Stimulated activated CD8-positive, alpha-beta memory T cell treated with anti-CD3 and anti-CD28 coated beads, Interleukin-15, amount 100 ng/mL, for 24 hours (primary cell): Measurements from ENCODE around the gene ZG16.
A peak's percentile ranks its signal among the peaks of the same experiment; 100 is the strongest.
"Not testable (repeated sequence)": the region's sequence is repeated elsewhere in the genome, so short reads cannot be mapped to it uniquely, and the experiment has no call there.

ENCODE experiments used
- DNase-seq: peaks from one replicate; pipeline ENCODE4 v3.0.0-alpha.2; 2020; ENCODE audit warnings: low read depth

Gene ZG16

GRCh38 chr16:29787155-29787554 lies 9.1 kb downstream of the ZG16 start:
- DNase-seq = not testable (repeated sequence)

DNA sequence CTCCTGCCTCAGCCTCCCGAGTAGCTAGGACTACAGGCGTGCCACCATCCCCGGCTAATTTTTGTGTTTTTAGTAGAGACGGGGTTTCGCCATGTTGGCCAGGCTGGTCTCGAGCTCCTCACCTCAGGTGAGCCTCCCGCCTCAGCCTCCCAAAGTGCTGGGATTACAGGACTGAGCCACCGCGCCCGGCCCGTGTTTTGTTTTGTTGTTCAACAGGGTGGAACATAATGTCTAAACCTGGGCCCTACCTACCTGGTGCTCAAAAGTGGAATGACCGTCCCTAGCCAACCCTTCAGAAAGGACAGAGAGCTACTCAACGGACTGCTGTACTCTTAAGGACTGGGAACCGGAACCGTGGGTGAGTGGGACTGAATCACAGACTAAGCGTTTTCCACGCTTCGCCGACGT lies 11.7 kb downstream of the ZG16 start:
- DNase-seq = no peak

- peak; percentile 99 for DNase-seq
Observed at GRCh38 chr16:29790183-29790948, 12.3 kb downstream of the ZG16 start, which contains the start of gene KIF22. Gene KIF22, plus strand, starts transcription at chr16:29790751. Its CDS starts 9 bp downstream, at chr16:29790760.

GRCh38 chr16:29790949-29791844 lies 13.1 kb downstream of the ZG16 start:
- no peak for DNase-seq

DNA sequence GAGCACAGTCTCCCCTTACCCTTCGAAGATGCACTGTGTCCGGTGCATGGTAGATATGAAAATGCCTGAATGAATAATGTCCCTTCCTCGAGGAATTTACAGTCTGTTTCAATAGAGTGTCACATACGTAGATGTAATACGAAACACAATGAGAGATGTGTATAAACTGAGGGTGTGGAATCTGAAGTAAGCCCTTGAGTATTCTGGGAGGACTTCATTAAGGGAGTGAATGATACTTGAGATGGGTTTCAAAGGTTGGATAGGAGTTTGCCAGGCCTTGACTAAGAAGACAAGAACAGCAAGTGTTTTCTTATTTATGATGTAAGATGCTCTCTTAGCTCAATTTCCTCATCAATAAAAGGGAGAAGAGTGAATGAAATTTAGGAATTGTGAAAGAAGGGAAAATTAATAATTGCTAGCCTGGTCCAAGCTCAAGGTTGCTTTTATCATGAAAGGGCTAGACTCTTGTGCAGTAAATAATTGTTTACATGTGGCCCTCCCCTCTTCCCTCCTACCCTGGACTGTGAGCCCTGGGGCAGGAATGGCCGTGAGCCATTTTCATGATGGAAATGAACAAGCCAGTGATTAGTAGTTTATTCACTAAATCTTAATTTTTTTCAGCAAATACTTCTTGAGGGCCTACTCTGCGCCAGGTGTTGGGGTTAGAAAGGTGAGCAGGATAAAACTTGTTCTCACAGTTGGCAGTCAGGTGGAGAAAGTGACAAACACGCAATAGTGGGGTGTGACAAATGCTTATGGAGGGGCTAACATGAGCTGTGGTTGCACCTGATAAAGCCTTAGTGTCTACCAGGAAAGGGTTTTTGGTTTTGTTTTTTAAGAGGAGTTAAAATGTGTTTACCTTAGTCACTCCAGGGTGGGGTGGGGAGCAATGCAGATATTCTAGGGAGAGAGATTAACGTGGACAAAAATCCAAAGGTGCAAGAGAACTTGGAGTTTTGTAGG lies 14.1 kb downstream of the ZG16 start:
- no peak for DNase-seq

DNA sequence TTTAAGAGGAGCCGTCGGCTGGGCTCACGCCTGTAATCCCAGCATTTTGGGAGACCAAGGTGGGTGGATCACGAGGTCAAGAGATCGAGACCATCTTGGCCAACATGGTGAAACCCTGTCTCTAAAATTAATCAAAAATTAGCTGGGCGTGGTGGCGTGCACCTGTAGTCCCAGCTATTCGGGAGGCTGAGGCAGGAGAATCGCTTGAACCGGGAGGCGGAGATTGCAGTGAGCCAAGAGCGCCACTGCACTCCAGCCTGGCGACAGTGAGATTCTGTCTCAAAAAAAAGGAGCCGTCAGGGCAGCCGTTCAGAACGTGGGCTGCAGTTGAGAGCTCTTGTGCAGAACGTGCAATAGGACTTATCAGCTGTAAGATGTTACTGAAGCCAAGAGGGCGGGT lies 15.1 kb downstream of the ZG16 start:
- DNase-seq = not testable (repeated sequence)

- no peak for DNase-seq
Observed at GRCh38 chr16:29794231-29794710, 16.2 kb downstream of the ZG16 start.

GRCh38 chr16:29802416-29802935 lies 24.4 kb downstream of the ZG16 start:
- DNase-seq = no peak

GRCh38 chr16:29804020-29804419 lies 26.0 kb downstream of the ZG16 start:
- DNase-seq = no peak

- DNase-seq = no peak
Observed at GRCh38 chr16:29804455-29805231, 26.6 kb downstream of the ZG16 start.

DNA sequence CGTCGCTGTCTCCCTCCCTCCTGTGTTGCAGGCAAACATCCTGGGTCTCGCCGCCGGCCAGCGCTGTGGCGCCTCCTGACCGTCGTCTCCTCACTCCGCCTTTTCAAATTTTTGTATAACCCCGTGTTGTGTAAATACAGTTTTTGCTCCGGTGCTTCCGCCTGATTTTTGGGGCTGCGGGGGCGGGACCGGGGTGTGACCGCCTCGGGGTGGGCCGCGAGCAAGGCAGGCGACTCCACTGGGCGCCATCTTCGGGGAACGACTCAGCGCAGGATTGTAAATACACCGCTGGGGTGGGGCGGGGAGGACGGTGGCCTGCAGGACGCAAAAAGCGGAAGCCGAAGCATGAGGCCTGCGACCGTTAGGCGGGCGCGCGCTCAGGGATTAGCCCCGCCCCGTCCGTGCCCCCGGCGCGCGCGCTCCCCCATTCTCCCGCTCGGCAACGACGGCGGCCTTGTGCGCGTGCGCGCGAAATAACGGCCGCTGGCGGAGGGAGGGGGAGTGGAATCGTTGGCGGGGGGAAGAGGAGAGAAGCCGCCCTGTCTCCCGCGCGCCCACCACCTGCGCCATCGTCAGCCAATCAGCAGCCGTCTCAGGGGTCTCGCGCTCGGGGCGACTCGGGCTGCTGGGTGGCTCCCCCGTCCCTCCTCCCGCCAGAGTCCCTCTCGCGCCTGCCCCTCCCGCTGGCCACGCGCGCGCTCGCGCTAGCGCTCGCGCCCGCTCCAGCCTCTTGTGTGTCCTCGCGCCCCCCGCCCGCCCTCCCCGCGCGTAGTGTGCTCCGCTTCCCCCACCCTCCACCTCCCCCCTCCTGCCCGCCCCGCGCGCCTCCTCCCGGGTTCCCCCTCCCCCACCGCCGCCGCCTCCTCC lies 27.4 kb downstream of the ZG16 start:
- DNase-seq = peak; percentile 96

GRCh38 chr16:29806099-29806579 lies 28.1 kb downstream of the ZG16 start, which contains the start of gene MAZ:
Gene MAZ, plus strand, starts transcription at chr16:29806529. Its CDS starts 173 bp downstream, at chr16:29806702.
- DNase-seq = peak; percentile 49

GRCh38 chr16:29806641-29807425 lies 28.8 kb downstream of the ZG16 start:
- no peak for DNase-seq

- peak; percentile 64 for DNase-seq
Observed at GRCh38 chr16:29807426-29808218, 29.6 kb downstream of the ZG16 start.

GRCh38 chr16:29808219-29808900 lies 30.3 kb downstream of the ZG16 start:
- no peak for DNase-seq

DNA sequence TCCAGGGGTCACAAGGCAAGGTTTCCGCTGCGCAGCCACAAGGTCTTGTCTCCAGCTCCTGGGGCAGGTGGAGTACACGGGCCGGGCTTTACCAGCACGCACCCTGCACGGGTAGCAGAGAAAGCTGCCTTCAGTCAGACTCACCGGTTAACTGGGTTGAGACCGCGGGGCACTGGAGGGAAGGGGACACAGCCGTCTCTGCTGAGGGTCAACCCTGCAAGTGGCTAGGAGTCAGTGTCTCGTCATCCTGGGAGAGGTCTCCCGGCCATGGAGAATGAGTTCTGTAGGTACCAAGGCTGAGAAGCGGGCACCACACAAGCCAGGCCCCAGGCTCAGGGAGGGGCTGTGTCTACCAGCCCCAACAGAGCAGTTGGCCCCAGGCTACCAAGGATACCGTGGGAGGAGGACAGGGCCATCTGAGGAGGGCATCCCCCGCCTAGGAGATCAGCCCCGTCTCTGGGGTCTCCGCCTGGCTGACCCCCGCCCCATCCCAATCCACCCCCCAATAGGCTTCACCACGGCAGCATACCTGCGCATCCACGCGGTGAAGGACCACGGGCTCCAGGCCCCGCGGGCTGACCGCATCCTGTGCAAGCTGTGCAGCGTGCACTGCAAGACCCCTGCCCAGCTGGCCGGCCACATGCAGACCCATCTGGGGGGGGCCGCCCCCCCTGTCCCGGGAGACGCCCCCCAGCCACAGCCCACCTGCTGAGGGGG lies 31.1 kb downstream of the ZG16 start:
- no peak for DNase-seq
